ENCODE results near the gene BTLA.
"Not testable (repeated sequence)": the region's sequence is repeated elsewhere in the genome, so short reads cannot be mapped to it uniquely, and the experiment has no call there.

BTLA gene

GRCh38 chr3:112492124-112492523, 7.1 kb downstream of the BTLA start:
- no peak for DNase-seq (ENCODE audit: extremely low read depth in 1 of 2, low read depth in 1 of 2)

GRCh38 chr3:112491373-112491772, 7.9 kb downstream of the BTLA start:
- no peak for DNase-seq (ENCODE audit: extremely low read depth in 1 of 2, low read depth in 1 of 2)

GRCh38 chr3:112489674-112490479, 9.4 kb downstream of the BTLA start:
- no peak for DNase-seq (ENCODE audit: extremely low read depth in 1 of 2, low read depth in 1 of 2)

GRCh38 chr3:112486811-112487505, 12.3 kb downstream of the BTLA start:
- DNase-seq (ENCODE audit: extremely low read depth in 1 of 2, low read depth in 1 of 2) = no peak

GRCh38 chr3:112484352-112484751, 14.9 kb downstream of the BTLA start:
- DNase-seq (ENCODE audit: extremely low read depth in 1 of 2, low read depth in 1 of 2) = no peak

GRCh38 chr3:112482675-112483074, 16.6 kb downstream of the BTLA start:
- no peak for DNase-seq (ENCODE audit: extremely low read depth in 1 of 2, low read depth in 1 of 2)

GRCh38 chr3:112481302-112481721, 18.0 kb downstream of the BTLA start:
- DNase-seq (ENCODE audit: extremely low read depth in 1 of 2, low read depth in 1 of 2) = no peak

GRCh38 chr3:112477891-112478290, 21.4 kb downstream of the BTLA start:
- no peak for DNase-seq (ENCODE audit: extremely low read depth in 1 of 2, low read depth in 1 of 2)

- DNase-seq (ENCODE audit: extremely low read depth in 1 of 2, low read depth in 1 of 2) = no peak
Measured at GRCh38 chr3:112476346-112476745, 22.9 kb downstream of the BTLA start.

GRCh38 chr3:112474796-112475195, 24.5 kb downstream of the BTLA start:
- DNase-seq (ENCODE audit: extremely low read depth in 1 of 2, low read depth in 1 of 2) = no peak

GRCh38 chr3:112472691-112473090, 26.6 kb downstream of the BTLA start:
- DNase-seq (ENCODE audit: extremely low read depth in 1 of 2, low read depth in 1 of 2) = no peak

- no peak for DNase-seq (ENCODE audit: extremely low read depth in 1 of 2, low read depth in 1 of 2)
Measured at GRCh38 chr3:112471596-112472325, 27.5 kb downstream of the BTLA start.

- DNase-seq (ENCODE audit: extremely low read depth in 1 of 2, low read depth in 1 of 2) = no peak
Measured at GRCh38 chr3:112470788-112471187, 28.5 kb downstream of the BTLA start.

GRCh38 chr3:112469671-112470070, 29.6 kb downstream of the BTLA start:
- DNase-seq (ENCODE audit: extremely low read depth in 1 of 2, low read depth in 1 of 2) = no peak

GRCh38 chr3:112467539-112467938, 31.7 kb downstream of the BTLA start:
- no peak for DNase-seq (ENCODE audit: extremely low read depth in 1 of 2, low read depth in 1 of 2)

- DNase-seq (ENCODE audit: extremely low read depth in 1 of 2, low read depth in 1 of 2) = no peak
Measured at GRCh38 chr3:112466020-112466419, 33.3 kb downstream of the BTLA start.

- no peak for DNase-seq (ENCODE audit: extremely low read depth in 1 of 2, low read depth in 1 of 2)
Measured at GRCh38 chr3:112464264-112464663, 35.0 kb downstream of the BTLA start.

- no peak for DNase-seq (ENCODE audit: extremely low read depth in 1 of 2, low read depth in 1 of 2)
Measured at GRCh38 chr3:112463250-112463649, 36.0 kb downstream of the BTLA start.

- not testable (repeated sequence) for DNase-seq (ENCODE audit: extremely low read depth in 1 of 2, low read depth in 1 of 2)
Measured at GRCh38 chr3:112461787-112462186, 37.5 kb downstream of the BTLA start.

- DNase-seq (ENCODE audit: extremely low read depth in 1 of 2, low read depth in 1 of 2) = no peak
Measured at GRCh38 chr3:112460519-112461195, 38.6 kb downstream of the BTLA start.

- no peak for DNase-seq (ENCODE audit: extremely low read depth in 1 of 2, low read depth in 1 of 2)
Measured at GRCh38 chr3:112459750-112460149, 39.5 kb downstream of the BTLA start.
